ENCODE results near the gene FREY1.
A peak's percentile ranks its signal among the peaks of the same experiment; 100 is the strongest.

Gene FREY1, protein sequence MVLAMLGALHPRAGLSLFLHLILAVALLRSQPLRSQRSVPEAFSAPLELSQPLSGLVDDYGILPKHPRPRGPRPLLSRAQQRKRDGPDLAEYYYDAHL

DNA sequence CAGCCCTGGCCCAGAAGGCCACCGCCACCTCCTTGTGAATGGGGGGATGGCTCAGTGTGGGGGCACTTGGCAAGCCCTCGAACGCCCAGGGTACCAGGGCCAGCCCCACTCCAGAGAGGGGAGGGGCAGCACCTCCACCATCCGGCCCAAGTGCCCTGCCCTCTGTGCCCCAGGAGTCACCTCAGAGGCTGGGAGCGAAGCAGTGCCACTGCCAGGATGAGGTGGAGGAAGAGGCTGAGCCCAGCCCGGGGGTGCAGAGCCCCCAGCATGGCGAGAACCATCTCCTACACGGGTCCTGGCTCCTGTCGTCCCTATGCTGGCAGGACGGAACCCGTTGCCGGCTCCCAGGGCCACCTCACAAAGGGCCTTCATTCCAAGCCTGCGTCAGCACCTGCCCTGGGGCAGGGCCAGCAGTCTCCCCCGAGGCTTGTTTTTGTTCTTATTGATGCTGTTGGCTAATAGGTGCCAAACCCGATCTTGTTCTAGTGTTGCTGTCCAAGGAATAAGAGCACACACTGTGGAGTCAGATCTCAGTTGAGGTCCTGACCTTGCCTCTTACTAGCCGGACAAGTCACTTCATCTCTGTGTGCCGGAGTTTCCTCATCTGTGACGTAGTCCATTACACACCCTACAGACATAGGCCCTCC lies at the start of gene FREY1:
Gene FREY1 (minus strand): TSS at position 307 of the 647 bp plus-strand sequence. CDS start 26 bp downstream, at position 281.
- DNase-seq = no peak

DNA sequence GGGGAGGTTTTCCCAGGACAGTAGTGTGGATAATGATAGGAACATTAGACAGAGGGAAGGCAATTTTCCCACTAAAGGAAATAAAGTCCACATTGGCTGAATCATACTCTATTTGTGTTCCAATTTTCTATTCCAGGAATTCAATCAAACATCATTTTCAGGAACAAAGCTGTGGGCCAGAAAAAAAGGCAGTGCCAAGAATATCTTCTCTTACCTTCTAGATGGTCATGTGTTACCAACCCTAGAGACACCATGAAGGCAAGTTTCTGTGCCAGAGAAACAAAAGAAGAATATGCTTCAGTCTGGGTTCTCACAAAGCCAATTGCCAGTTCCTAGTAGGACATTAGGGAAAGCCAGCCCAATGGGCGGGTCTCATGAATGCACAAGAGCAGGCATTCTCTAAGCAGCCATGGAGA lies 42.9 kb upstream of the FREY1 start:
- no peak for DNase-seq

DNA sequence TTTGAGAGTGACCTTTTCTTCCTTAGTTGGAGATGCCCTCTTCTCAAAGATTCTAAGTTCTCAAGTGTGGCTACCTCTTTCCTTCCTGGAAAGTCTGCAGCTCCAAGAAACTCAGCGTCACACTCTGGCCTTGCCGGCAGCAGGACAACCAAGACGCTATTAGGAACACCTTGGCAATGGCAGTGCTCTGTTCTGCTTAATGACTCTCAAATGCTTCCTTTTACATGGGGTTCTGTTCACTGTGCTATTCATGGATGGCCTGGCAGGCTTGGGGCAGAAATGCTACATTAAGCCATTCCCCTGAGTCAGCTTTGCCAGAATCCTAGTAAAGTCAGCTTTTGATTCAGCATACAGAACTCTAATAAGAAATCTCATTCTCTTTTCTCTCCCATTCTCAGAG lies 41.3 kb upstream of the FREY1 start:
- no peak for DNase-seq

DNA sequence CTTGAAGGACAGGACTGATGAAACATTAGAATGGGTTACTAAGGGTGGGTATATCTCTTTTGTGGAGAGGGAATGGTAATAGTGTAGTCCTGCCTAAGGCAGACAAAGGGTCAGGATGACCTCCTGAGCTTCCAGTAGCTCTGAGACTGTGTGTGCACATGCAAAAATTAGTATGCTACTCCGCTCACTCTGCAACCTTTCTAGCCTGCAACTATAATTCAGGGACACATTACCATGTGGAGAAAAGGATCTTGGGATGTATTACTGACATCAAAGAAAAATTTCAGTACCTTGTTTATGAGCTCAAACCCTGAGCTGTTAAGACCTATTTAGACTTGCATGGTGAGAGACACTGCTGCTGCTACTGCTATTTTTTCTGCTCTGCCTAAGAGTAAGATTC lies 40.8 kb upstream of the FREY1 start:
- no peak for DNase-seq

DNA sequence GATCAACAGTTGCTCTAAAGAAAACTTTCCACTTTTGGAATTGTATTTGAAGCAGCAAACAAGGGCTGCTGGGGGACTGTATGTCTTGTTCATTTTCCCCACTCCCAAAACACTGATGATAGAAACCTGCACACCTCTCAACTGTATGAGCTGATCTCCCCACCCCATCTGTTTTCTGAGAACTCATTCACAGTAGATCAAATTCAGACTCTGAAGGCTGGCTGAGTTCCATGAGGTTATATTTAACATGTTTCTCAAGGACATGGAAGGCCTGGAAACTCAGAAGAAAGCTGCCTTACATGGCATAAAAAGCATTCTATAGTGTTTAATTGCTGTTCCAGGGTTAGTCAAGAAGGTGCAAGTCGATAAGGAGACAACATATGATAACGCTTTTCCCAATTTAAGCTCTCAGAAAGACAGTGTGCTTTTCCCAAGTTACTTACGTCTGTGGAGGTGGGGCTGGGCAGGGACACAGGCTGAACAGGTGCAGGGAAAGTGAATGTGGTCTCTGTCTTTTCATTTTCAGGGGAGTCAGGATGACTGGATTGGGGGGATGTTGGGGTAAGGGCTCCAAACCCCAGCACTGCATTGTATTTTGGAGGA lies 38.4 kb upstream of the FREY1 start:
- no peak for DNase-seq

DNA sequence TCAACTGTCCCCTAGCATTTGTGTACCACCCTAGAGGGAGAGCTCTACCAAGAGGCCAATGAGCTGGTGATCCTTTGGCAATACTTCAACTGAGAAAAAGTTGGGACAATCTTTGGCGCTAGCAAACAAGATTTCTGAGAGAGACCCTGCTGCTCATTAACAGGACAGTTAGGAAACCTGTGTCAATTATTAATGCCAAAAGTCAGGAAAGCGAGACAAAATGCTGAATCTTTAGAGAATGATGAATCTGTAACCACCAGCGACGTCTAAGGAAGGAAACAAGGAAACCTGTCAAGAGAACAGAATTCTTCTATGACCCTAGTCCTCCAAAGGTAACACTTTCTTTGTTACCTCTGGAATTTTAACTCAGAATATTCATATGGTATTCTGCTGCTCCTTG lies 35.3 kb upstream of the FREY1 start:
- DNase-seq = no peak

DNA sequence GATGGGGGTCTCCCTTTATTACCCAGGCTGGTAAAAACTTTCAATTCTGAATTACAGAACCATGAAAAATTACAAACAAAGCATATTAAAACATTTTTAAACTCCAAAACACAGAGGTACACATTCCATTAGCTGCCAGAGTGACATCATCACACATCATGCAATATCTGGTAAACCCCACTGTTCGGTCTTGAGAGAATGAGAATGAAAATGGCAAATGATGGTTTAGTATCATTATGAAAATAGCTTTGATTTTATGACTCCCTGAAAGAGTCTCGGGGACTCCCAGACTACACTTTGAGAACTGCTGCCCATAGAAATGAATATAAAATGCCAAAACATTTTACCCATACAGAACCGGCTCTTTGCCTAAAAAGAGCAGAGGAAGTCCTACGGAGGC lies 34.2 kb upstream of the FREY1 start:
- no peak for DNase-seq

DNA sequence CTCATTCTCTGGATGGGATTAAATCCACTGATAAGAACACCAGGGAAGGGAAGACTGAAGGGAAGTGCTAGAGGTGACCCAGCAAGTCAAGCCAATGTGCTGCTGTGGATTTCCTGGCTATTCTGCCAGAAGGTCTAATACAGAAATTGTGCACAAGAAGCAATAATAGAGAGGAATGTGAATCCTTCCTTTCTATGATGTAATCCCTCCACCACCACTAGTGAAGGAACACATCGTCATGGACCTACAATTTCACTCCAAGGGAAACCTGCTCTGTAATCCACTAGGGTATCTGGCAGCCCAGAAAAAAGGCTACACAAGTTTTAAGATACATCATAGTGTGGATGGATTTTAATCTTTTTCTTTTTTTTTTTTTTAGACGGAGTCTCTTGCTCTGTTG lies 32.8 kb upstream of the FREY1 start:
- DNase-seq = no peak

DNA sequence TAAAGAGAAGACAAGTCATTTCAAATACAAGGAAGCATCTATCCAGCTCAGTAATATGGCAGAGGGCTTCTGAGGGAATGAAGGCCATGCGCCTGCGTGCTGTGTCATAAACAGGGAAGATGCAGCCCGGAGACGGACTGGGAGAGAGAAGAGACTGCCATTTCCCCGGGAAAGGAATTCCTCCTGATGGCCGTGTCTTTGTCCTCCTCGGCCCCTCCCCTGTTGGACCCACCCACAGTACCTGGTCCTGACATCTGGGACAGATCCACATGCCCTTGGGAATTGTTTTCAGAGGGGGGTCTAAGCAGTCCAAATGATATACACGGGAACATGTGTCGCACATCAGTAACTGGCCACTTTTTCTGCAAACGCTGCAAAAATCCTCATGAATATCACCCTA lies 30.8 kb upstream of the FREY1 start:
- no peak for DNase-seq

DNA sequence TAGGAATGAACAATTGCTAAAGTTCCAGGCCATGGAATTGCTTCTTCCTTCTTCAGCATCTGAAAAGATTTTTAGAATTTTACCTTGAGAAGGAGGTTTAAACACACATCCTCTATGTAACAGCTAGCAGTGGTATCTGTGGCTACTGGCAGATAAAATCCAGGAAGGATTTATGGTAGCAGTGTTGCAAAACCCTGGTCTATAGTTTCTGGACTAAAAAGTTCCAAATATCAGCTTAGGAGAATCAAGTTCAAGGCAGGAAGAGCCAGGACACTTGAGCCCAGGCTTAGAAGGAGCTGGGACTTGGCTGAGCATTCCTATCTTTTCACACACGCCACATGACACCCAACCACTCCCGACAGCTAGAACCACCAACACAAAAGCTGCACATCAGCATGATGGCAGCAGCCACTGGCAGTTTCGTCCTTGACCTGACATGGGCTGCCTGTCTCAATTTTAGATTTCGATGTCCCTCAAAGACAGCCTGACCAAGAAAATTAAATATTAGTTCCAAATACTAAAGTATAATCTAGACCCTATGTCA lies 29.5 kb upstream of the FREY1 start:
- DNase-seq = no peak

DNA sequence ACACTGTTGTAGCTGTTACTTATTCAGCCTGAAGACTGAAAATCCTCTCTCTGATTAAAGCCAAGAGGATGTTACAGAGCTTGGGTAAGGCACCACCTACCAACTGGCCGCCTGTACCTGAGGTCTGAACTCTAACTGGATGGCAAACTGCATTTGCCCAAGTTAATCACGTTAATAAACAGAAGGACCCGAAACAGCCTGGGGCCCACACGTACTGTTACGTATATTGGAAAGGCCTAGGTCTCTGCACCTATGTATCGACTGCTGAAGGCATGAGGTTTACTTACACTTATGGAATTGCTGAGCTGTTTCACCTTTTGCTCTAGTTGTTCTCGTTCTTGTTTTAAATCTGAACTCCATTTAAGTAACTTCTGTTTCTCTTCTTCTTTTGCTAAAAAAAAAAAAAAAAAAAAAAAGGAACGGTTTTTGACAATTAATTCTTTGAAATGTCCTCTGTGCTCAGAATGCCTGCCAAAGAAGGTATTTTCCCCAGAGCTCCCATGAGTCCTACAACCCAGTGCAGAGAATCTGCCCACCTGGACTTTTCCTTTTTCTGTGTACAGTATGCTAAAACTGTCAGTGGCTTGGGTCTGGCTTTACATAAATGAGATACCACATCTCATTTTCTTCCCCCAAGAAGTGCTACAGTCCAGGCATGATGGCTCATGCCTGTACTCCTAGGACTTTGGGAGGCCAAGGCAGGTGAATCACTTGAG lies 28.4 kb upstream of the FREY1 start:
- no peak for DNase-seq

DNA sequence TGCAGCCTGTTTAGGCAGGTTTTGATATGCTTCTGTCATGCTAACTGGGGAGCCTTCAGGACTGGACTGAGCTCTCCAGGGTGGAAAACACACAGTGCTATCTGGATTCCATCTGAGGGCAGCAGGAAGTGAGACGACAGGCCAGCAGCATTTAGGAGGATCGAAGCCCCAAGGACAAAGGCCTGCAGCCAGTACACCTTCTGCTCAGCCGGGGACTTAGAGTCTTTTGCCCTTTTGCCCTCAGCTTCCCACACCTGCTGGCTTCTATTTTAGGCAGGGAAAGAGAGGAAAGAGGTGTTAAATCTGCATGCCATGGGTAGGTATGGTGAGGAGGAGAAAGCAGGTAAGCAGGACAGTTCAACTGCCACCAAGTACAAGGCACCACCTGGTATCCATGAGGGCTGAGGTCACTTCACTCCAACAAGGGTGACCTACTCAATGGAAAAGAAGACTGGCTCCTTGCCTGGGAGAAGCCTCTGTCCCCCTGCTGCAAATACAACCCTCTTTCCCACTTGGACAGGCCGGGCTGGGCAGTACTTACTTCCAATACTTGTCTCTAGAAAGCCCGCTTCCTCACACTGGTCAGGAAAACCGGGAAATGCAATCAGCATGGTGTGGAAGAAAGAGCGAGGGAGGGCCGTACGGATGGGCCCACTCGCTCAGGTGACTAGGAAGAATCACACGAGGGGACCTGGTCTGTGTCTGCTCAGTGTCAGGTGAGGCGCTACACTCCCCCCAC lies 27.7 kb upstream of the FREY1 start:
- no peak for DNase-seq

DNA sequence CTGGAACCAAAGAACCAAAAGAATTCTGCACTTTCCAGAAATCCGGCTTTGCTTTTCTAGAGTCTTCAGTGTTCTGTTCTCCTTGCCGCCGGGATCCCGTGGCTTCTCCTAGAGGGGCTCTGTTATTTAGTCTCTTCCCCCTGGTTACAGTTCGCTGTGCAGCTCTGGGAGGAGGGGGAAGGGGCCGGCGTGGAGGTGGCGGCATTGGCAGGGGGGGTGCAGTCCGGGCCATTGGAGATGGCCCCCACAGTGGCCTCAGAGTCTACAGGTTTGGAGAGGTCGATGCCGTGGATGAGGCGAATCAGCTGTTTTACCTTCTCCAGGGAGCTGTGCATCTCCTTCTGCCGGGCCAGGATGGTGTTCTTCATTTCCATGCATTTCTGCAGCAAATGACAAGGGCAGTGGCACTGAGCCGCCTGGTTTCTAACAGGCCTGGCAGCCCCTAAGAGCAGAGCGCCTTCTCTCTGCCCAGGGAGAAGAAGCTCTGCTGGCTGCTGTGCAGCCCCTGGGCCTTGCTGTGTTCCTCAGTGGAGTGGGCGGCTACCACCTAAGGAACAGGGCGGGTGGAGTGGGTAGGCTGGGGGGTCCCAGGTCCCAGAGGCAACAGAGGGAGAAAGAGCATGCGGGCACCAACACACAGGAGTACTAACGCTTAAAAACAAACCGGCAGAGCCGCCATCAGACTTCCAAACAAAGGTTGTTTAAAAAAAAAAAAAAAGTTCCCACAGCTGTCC lies 26.9 kb upstream of the FREY1 start:
- DNase-seq = no peak

DNA sequence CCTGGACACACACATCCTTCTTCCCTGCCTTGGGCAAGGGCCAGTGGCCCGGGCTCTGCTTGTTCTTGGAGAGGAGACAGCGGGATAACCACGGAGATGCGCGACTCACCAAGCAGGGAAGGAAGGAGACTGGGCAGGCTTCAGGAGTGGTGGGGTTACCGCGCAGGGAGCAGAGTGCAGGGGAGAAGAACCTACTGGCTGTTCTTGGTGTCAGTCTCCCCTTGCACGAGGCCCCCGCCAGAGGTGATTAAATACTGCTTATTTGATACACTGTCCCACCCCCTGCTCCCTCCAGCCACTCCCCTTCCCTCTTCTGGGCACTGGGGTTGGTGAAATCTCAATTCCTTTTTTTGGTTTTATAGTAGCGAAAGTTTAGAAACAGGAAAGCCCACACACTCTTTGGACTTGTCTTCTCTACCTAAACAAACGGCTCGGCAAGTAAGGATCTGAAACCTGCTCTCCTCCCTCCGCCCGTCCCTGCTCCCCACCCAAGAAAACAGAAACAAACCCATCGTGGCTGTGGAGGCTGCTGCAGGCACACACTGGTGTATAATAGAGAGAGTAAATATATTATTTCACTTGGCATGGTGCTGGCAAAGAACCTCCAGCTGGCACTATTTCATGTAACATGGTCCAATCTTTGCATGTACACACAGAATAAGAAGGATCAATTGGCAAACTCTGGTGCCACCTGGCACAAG lies 26.2 kb upstream of the FREY1 start:
- DNase-seq = no peak

DNA sequence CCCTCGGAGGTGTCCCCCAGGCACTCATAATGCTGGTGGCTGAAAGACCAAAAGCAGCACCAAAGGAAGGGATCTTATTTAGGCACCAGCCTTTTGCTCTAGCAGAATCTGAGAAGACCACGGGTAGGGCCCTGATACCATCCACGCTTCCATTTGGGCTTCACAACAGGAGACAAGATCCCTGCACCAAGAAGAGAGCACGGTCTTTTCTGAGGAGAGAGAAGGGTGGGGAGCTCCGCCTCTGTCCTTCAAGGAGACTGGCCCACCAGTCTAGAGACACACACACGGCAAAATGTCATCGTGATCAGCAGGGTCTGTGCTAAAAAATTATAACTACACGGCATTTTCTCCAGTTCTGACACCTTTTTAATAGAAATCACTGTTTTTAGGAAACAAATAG lies 25.1 kb upstream of the FREY1 start:
- no peak for DNase-seq

DNA sequence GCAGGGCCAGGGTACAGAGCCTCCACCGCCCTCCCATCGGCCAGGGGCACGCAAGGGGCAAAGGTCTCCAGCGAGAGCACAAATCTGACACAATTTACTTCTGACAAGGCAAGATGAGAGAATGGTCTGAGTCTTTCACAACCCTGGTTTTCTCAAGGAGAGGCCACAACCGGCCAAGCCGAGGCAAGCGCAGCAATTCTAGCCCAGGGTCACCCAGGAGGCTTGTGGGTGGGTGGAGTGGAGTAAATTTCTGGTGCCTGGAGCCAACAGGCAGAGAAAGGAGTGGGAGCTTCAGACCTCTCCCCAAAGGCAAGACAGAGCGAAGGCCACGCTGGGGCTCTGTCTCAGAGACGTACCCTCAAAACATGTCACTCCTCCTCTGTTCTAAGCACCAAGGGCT lies 24.7 kb upstream of the FREY1 start:
- no peak for DNase-seq

DNA sequence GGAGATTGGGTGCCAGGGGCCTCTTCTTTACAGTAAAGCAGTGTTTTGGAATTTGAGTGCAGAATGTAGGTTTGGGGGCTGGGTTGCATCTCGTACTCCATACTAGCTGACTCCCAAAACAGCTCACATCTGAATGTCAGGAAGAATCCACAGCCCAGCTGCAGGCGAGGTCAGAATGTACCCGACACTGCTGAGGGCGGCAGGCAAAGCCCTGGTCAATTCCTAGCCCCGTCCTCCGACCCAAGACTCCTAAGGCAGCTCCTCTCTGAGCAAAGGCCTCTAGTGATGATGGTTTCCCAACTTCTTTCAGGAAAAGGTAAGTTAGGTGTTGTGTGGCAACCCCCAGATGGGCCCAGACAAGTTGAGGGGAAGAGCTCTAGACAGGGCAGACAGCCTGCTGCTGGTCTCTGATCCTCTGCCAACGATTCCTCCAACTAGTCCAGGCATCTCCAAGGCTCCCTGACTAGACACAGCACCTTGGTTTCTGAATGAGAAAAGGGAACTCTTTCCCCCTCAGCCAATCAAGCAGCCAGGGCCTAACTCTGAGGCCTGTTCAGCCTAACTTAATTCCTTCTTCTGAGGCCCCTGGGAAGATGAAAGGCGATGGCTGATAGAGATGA lies 24.0 kb upstream of the FREY1 start:
- no peak for DNase-seq

DNA sequence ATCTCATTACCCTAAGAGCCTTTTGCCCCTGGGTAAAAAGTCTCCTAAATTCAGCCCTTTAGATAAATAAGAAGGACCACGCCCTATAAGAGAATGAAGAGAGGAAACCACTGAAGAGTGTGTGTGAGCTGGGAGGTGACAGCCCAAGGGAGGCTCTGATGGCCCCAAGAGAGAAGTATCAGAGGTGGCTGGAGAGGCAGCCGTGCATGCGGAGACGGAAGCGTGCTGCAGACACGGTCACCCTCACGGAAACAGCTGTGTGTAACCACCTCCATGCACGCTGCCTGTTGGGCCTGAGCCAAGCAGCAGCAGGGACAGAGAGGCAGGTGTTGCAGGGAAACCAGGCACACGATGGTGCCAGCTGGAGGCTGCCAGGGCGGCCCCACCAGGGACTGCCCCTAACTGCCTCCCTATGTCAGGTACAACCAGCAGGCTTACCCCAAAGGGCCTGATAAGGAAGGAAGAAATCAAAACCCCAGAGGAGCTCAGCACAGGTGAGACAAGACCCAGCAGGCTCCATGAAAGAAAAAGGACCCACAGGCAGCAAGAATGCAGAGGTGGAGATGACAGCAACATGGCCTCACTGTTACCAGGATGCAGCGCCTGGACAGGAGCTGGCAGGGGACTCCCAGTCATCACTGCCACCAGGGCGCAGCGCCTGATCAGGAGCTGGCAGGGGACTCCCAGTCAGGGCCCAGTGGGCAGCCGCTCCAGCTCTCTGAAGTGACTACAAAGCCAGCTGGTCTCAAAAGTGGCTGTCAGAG lies 23.1 kb upstream of the FREY1 start:
- DNase-seq = peak; percentile 27

DNA sequence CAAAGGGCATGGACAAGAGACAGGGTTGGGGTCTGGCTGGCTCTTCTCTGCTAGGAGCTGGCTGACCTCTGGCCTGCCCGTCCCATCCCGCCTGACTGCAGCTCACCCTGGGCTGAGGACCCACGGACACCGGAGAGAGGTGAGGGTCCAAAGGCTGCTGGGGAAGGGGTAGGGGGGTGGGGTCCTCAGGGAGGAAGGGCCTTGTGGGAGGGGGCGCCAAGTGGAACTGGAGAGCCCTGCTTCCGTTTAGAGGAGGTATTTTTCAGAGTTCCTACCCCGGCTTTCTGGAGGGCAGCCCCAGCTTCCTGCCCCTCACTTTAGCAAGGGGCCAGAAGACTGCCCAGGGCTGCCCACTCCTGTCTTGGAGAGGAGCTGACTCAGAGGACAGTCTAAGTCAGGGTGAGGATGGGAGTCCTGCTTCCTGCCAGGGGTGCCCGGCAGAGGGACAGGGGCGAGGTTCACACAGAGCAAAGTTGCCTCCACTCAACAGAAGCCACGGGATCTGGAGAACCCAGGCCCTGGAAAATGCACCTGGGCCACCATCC lies 22.5 kb upstream of the FREY1 start:
- DNase-seq = no peak

DNA sequence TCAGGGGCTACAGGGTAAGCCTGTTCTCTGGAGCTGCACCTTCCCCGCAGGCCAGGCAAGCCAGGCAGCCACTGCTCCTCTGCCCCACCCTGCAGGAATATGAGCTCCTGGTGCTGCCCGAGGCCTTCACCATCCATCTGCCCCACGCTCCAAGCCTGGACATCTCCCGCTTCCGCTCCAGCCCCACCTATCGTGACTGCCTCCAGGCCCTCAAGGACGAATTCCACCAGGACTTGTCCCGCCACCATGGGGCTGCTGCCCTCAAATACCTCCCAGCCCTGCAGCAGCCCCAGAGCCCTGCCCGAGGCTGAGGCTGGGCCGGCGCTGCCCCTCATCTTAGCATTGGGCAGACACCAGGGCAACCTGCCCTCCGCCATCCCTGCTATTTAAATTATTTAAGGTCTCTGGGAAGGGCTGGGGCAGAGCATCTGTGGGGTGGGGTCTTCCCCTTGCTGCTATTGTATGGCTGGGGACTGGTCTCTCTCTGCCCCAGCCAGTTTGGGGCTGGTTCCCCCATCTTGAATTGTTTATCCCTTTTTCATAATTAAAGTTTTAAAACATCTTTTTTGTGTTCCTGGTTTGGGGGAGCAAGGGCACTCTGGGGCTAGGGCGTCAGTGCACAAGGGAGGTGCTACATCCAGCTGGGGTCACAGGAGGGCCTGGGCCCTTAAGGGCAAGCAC lies 21.6 kb upstream of the FREY1 start:
- no peak for DNase-seq
